AG04449 (cell line): ENCODE measurements around the gene PVR.
A peak's percentile ranks its signal among the peaks of the same experiment; 100 is the strongest.

ENCODE experiments used
- CTCF ChIA-PET: fragments of 350-600 bp; formaldehyde crosslinking; extraction: SDS; loops from one replicate; lab custom pipeline; 2021; ENCODE audit warnings: antibody characterized with exemption; lab: Yijun Ruan, JAX
- POLR2A ChIA-PET: fragments of 400-600, 350-600 bp; formaldehyde crosslinking; extraction: SDS; loops from one replicate; lab custom pipeline; 2020; ENCODE audit warnings: antibody characterized with exemption, inconsistent platforms; lab: Yijun Ruan, JAX
- DNase-seq: peaks from one replicate; pipeline ENCODE4 v3.0.0-alpha.2; 2010; ENCODE audit warnings: low read depth, low spot score
- H3K4me3 ChIP-seq: 2 replicates; pipeline ENCODE4 v1.5.1; 2011; ENCODE audit warnings: low read depth, mild to moderate bottlenecking, control low read depth, low read length
- CTCF ChIP-seq: IDR thresholded peaks from one replicate; pipeline ENCODE4 v1.5.1; 2011; ENCODE audit warnings: mild to moderate bottlenecking, moderate library complexity, low read length, control low read depth, inconsistent platforms; ENCODE audit not compliant: insufficient read depth; ENCODE audit errors: missing control alignments

The PVR gene

GRCh38 chr19:44641501-44642265 is 2.0 kb upstream of the PVR start:
- TF ChIP-seq CTCF: no peak
- H3K4me3 ChIP-seq: no peak overlapping the region
- ChIA-PET POLR2A (interaction anchor here (2.1 kb wide), 1 partner anchor 15 kb away, joined by 5 read pairs; no protein-coding TSS in a partner anchor), CTCF (interaction anchor here (1.5 kb wide), 1 partner anchor 53 kb away, joined by 4 read pairs; no protein-coding TSS in a partner anchor)
- no peak for DNase-seq

- no peak for DNase-seq
- ChIA-PET CTCF (interaction anchor here (0.9 to 2.3 kb wide), 4 partner anchors 11 to 132 kb away, joined by 3 to 15 read pairs (median 4); no protein-coding TSS in a partner anchor), POLR2A (no interaction called here)
- H3K4me3 ChIP-seq: no peak overlapping the region
- TF ChIP-seq CTCF: no peak
These were observed 1.3 kb upstream of the PVR start for GRCh38 chr19:44642377-44642776.

- no peak for DNase-seq
- CTCF ChIA-PET: interaction anchor here (0.9 to 3.4 kb wide), 7 partner anchors 9 to 126 kb away, joined by 3 to 15 read pairs (median 5); no protein-coding TSS in a partner anchor
These were observed 799 bp downstream of the PVR start for GRCh38 chr19:44644402-44645016.

GRCh38 chr19:44645407-44646048 is 1.8 kb downstream of the PVR start:
- DNase-seq: no peak
- no peak for TF ChIP-seq CTCF
- H3K4me3 ChIP-seq: peak overlapping the region; percentile 47
- ChIA-PET CTCF (interaction anchor here (1.0 to 3.4 kb wide), 2 partner anchors 12 to 125 kb away, joined by 5 to 7 read pairs; no protein-coding TSS in a partner anchor), POLR2A (interaction anchor here (0.7 to 1.1 kb wide), 4 partner anchors 19 to 56 kb away, joined by 3 to 5 read pairs (median 3); no protein-coding TSS in a partner anchor)

More at GRCh38 chr19:44644402-44645016, 799 bp downstream of the PVR start:
- no peak for TF ChIP-seq CTCF
- POLR2A ChIA-PET: interaction anchor here (0.7 to 1.4 kb wide), 4 partner anchors 10 to 41 kb away, joined by 4 to 12 read pairs (median 6); no protein-coding TSS in a partner anchor
- peak overlapping the region; percentile 90 for H3K4me3 ChIP-seq

GRCh38 chr19:44646049-44646416 is 2.3 kb downstream of the PVR start:
- no peak for TF ChIP-seq CTCF
- no peak overlapping the region; the same call in 1 of the 2 replicates for H3K4me3 ChIP-seq
- ChIA-PET POLR2A (interaction anchor here (0.7 to 1.1 kb wide), 4 partner anchors 20 to 56 kb away, joined by 3 to 5 read pairs (median 3); no protein-coding TSS in a partner anchor), CTCF (interaction anchor here (1.0 to 3.4 kb wide), 2 partner anchors 11 to 125 kb away, joined by 5 to 7 read pairs; no protein-coding TSS in a partner anchor)
- DNase-seq: no peak
